IMR-90 (cell line): ENCODE measurements around the gene NUCB1. TPM values are rescaled to one million over a fixed set of nuclear protein-coding genes. Genes with fewer than 3 reads are reported as not detected.

Experiments used
- ATAC-seq: fragments of 200-7000 bp; cut with Tn5 transposase; 2 replicates; pipeline ENCODE4 v1.9.1; 2020; ENCODE audit warnings: low read depth, mild to moderate bottlenecking, moderate library complexity
- BruUV-seq: library from RNA; stranded (reverse); fragments of 400-500 nt; replicated peaks from 2 replicates; lab custom pipeline; 2021; lab: Mats Ljungman, UMichigan
- CTCF ChIA-PET: fragments of 300-600 bp; formaldehyde crosslinking; extraction: SDS; loops from one replicate; lab custom pipeline; 2021; ENCODE audit warnings: antibody characterized with exemption; lab: Yijun Ruan, JAX
- POLR2A ChIA-PET: fragments of 300-600 bp; sonication (Branson Sonifier 250); formaldehyde crosslinking; loops from one replicate; lab custom pipeline; 2022; ENCODE audit warnings: antibody characterized with exemption; ENCODE audit not compliant: unreplicated experiment; lab: Charles Lee
- DNase-seq: peaks from one replicate; pipeline ENCODE4 v3.0.0; 2013
- H2AFZ ChIP-seq: replicated peaks from 2 replicates; pipeline ENCODE3; 2013; ENCODE audit warnings: low read length, mild to moderate bottlenecking; ENCODE audit not compliant: poor library complexity
- H2AK5ac ChIP-seq: 2 replicates; pipeline ENCODE4 v1.6.1; 2013; ENCODE audit warnings: low read depth, low read length, inconsistent platforms
- H2AK9ac ChIP-seq: replicated peaks from 2 replicates; pipeline ENCODE3; 2013; ENCODE audit warnings: mild to moderate bottlenecking, low read depth, low read length, moderate library complexity; ENCODE audit not compliant: poor library complexity
- H2BK120ac ChIP-seq: 2 replicates; pipeline ENCODE4 v1.6.1; 2013; ENCODE audit warnings: low read depth, low read length, inconsistent platforms
- H2BK15ac ChIP-seq: 3 replicates; pipeline ENCODE4 v1.6.1; 2013; ENCODE audit warnings: low read depth, low read length, inconsistent platforms
- H2BK20ac ChIP-seq: 2 replicates; pipeline ENCODE4 v1.6.1; 2013; ENCODE audit warnings: low read depth, mild to moderate bottlenecking, inconsistent platforms, low read length, moderate library complexity
- H2BK5ac ChIP-seq: 2 replicates; pipeline ENCODE4 v1.6.1; 2013; ENCODE audit warnings: mild to moderate bottlenecking, low read depth, low read length, inconsistent platforms; ENCODE audit not compliant: poor library complexity, severe bottlenecking
- H3K14ac ChIP-seq: replicated peaks from 2 replicates; pipeline ENCODE4 v1.6.1; 2013; ENCODE audit warnings: low read depth, low read length, inconsistent platforms
- H3K18ac ChIP-seq: 2 replicates; pipeline ENCODE4 v1.6.1; 2013; ENCODE audit warnings: low read depth, low read length, control low read depth
- H3K23ac ChIP-seq: 2 replicates; pipeline ENCODE4 v1.6.1; 2013; ENCODE audit warnings: low read depth, low read length, inconsistent platforms
- H3K27ac ChIP-seq: 2 replicates; pipeline ENCODE4 v1.5.1; 2013; ENCODE audit warnings: mild to moderate bottlenecking, control low read depth, low read length; ENCODE audit not compliant: insufficient read depth
- H3K27me3 ChIP-seq: 2 replicates; pipeline ENCODE4 v1.6.1; 2013; ENCODE audit warnings: low read length; ENCODE audit not compliant: control insufficient read depth, insufficient read depth
- H3K36me3 ChIP-seq: 2 replicates; pipeline ENCODE4 v1.6.1; 2013; ENCODE audit warnings: low read length, mixed read lengths; ENCODE audit not compliant: control insufficient read depth, insufficient read depth
- H3K4ac ChIP-seq: 2 replicates; pipeline ENCODE4 v1.6.1; 2013; ENCODE audit warnings: low read depth, low read length, inconsistent platforms
- H3K4me1 ChIP-seq: 2 replicates; pipeline ENCODE4 v1.6.1; 2013; ENCODE audit warnings: low read length, mixed read lengths; ENCODE audit not compliant: control insufficient read depth, insufficient read depth
- H3K4me2 ChIP-seq: 2 replicates; pipeline ENCODE4 v1.6.1; 2013; ENCODE audit warnings: low read depth, mild to moderate bottlenecking, control low read depth, low read length, moderate library complexity
- H3K4me3 ChIP-seq: 2 replicates; pipeline ENCODE4 v1.5.1; 2013; ENCODE audit warnings: low read depth, mild to moderate bottlenecking, control low read depth, low read length, moderate library complexity; ENCODE audit not compliant: insufficient read depth
- H3K56ac ChIP-seq: 2 replicates; pipeline ENCODE4 v1.6.1; 2013; ENCODE audit warnings: low read length, inconsistent platforms; ENCODE audit not compliant: insufficient read depth; ENCODE audit errors: extremely low read depth
- H3K79me1 ChIP-seq, 2 experiments: 2 replicates each; pipeline ENCODE4 v1.6.1; 2013; ENCODE audit warnings: low read length in 2 of 2, inconsistent platforms in 1 of 2, low read depth in 1 of 2
- H3K9ac ChIP-seq: 2 replicates; pipeline ENCODE4 v1.6.1; 2013; ENCODE audit warnings: low read depth, low read length, control low read depth
- H3K9me1 ChIP-seq: 2 replicates; pipeline ENCODE4 v1.6.1; 2013; ENCODE audit warnings: low read length, inconsistent platforms; ENCODE audit not compliant: insufficient read depth
- H3K9me3 ChIP-seq: 2 replicates; pipeline ENCODE4 v1.6.1; 2013; ENCODE audit warnings: low read length; ENCODE audit not compliant: control insufficient read depth, insufficient read depth
- H4K20me1 ChIP-seq: 2 replicates; pipeline ENCODE4 v1.6.1; 2013; ENCODE audit warnings: low read length, inconsistent platforms; ENCODE audit not compliant: insufficient read depth
- H4K5ac ChIP-seq: 2 replicates; pipeline ENCODE4 v1.6.1; 2013; ENCODE audit warnings: mild to moderate bottlenecking, low read depth, low read length, control low read depth
- H4K8ac ChIP-seq, 2 experiments: 2 replicates each; pipeline ENCODE4 v1.6.1; 2013; ENCODE audit warnings: low read depth in 2 of 2, low read length in 2 of 2, control low read depth in 1 of 2, inconsistent platforms in 1 of 2
- H4K91ac ChIP-seq: 2 replicates; pipeline ENCODE4 v1.6.1; 2013; ENCODE audit warnings: low read depth, low read length, inconsistent platforms; ENCODE audit not compliant: insufficient read depth
- BHLHE40 ChIP-seq: fragments of 150-350 bp; IDR thresholded peaks from 2 replicates; pipeline ENCODE4 v1.6.1; 2016; ENCODE audit warnings: mild to moderate bottlenecking, low read depth, low read length
- CEBPB ChIP-seq: IDR thresholded peaks from 2 replicates; pipeline ENCODE4 v1.6.1; 2012; ENCODE audit warnings: low read depth, low read length, improper control_type of control experiment
- CHD1 ChIP-seq: IDR thresholded peaks from 2 replicates; pipeline ENCODE4 v1.6.1; 2012; ENCODE audit warnings: low read depth, low read length, improper control_type of control experiment
- CTCF ChIP-seq: conservative IDR thresholded peaks from 2 replicates; pipeline ENCODE4 v1.5.1; 2012; ENCODE audit warnings: mild to moderate bottlenecking, low read depth, low read length, improper control_type of control experiment
- ELK1 ChIP-seq: fragments of 150-350 bp; IDR thresholded peaks from 2 replicates; pipeline ENCODE4 v1.6.1; 2016; ENCODE audit warnings: low read depth, mild to moderate bottlenecking, low read length, moderate library complexity, borderline replicate concordance
- FOS ChIP-seq: fragments of 150-350 bp; IDR thresholded peaks from 2 replicates; pipeline ENCODE4 v1.6.1; 2016; ENCODE audit warnings: low read depth, low read length
- MAFK ChIP-seq: IDR thresholded peaks from 2 replicates; pipeline ENCODE4 v1.6.1; 2012; ENCODE audit warnings: low read depth, low read length, improper control_type of control experiment
- MAZ ChIP-seq: IDR thresholded peaks from 2 replicates; pipeline ENCODE4 v1.6.1; 2012; ENCODE audit warnings: low read depth, mild to moderate bottlenecking, low read length, improper control_type of control experiment, moderate library complexity, borderline replicate concordance
- MXI1 ChIP-seq: IDR thresholded peaks from 2 replicates; pipeline ENCODE4 v1.6.1; 2012; ENCODE audit warnings: low read depth, mild to moderate bottlenecking, low read length, moderate library complexity, borderline replicate concordance
- POLR2A ChIP-seq: IDR thresholded peaks from 2 replicates; pipeline ENCODE4 v1.6.1; 2012; ENCODE audit warnings: mild to moderate bottlenecking, low read depth, low read length
- RAD21 ChIP-seq: IDR thresholded peaks from 2 replicates; pipeline ENCODE4 v1.6.1; 2012; ENCODE audit warnings: low read length, improper control_type of control experiment
- RCOR1 ChIP-seq: IDR thresholded peaks from 2 replicates; pipeline ENCODE4 v1.6.1; 2012; ENCODE audit warnings: mild to moderate bottlenecking, low read length, improper control_type of control experiment; ENCODE audit not compliant: insufficient replicate concordance
- SMC3 ChIP-seq: fragments of 150-350 bp; IDR thresholded peaks from 2 replicates; pipeline ENCODE4 v1.6.1; 2016; ENCODE audit warnings: low read depth, mild to moderate bottlenecking, antibody characterized with exemption, low read length, moderate library complexity
- WGBS, 2 experiments: methylation state at CpG; one replicate each; pipeline versions ENCODE4 v1.1.5 to v1.1.7; 2013; ENCODE audit warnings: missing lambda C conversion rate in 2 of 2; ENCODE audit not compliant: insufficient read length in 1 of 2; ENCODE audit errors: extremely low coverage in 2 of 2; 5-methylcytosine and 5-hydroxymethylcytosine counted together
- dilution Hi-C: fragments of 300-500 bp; cut with HindIII; formaldehyde crosslinking; loops from one replicate; pipeline ENCODE4 v1.14.3; 2018; ENCODE audit warnings: low sequenced_read_pairs; ENCODE audit not compliant: unreplicated experiment
- in situ Hi-C: fragments of 300-500 bp; cut with MboI; formaldehyde crosslinking; loops from 3 replicates; pipeline ENCODE4 v1.14.3; 2019; ENCODE audit warnings: low sequenced_read_pairs, inconsistent platforms, mixed read lengths
- intact Hi-C: fragments of 100-400 bp; cut with micrococcal nuclease; formaldehyde crosslinking; loops from 2 replicates; pipeline ENCODE4 v1.10.0; 2022
- polyA plus RNA-seq, 3 experiments: library from polyadenylated mRNA; depleted of rRNA; stranded (reverse); fragments of >200 nt; gene quantifications; 2 replicates each; pipeline ENCODE4 v1.2.3, GENCODE V29; 2012; ENCODE audit warnings: low replicate concordance in 1 of 3
- total RNA-seq: library from RNA; depleted of rRNA; stranded (reverse); fragments of >200 nt; gene quantifications from 2 replicates; pipeline ENCODE4 v1.2.3, GENCODE V29; 2012

The NUCB1 gene
- total and polyA plus RNA-seq, 2 of the 4 experiments (the other 2 are of a cell fraction), result 37.3 to 253 TPM

DNA sequence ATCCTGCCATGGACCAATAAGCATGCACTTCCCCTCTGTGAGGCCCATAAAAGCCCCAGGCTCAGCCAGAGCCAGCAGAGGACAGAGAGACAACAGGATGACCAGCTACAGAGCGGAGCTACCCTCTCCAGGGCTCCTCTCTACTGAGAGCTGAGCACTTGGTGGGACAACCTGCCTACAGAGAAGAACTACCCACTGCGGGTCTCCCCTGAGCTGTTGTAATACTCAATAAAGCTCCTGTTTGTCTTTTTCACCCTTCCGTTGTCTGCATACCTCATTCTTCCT is 47.1 kb downstream of the NUCB1 start:
- ChIA-PET POLR2A (no interaction called here), CTCF (no interaction called here)
- dilution Hi-C loops (no loop called here), in situ Hi-C loops (no loop called here), intact Hi-C loops (no loop called here)
- Histone ChIP-seq H3K4me1 (no peaks in the 10 kb centered on the region), H3K4ac (no peak overlapping the region), H3K9me3 (peaks cover 5% of the 10 kb centered on the region; the same call in 1 of the 2 replicates), H2BK15ac (no peak overlapping the region), H3K27me3 (no peaks in the 10 kb centered on the region), H3K27ac (no peak overlapping the region), H4K5ac (no peak overlapping the region), H2AK5ac (no peak overlapping the region), H2BK120ac (no peak overlapping the region), H3K4me3 (no peak overlapping the region), H3K4me2 (no peak overlapping the region), H3K9me1 (no peaks in the 10 kb centered on the region), H2AFZ (no peak overlapping the region), H3K36me3 (no peaks in the 10 kb centered on the region), H3K79me1 (no peaks in the 10 kb centered on the region), H3K14ac (no peak overlapping the region), H2AK9ac (no peak overlapping the region), H2BK20ac (no peak overlapping the region), H3K18ac (no peak overlapping the region), H3K23ac (no peak overlapping the region), H2BK5ac (no peak overlapping the region), H4K8ac (no peak overlapping the region), H3K56ac (no peak overlapping the region), H4K91ac (no peak overlapping the region), H4K20me1 (no peaks in the 10 kb centered on the region), H3K9ac (no peak overlapping the region)
- WGBS, 2 experiments, result 80% methylated on average over 1 of the region's 3 CpGs; no CpG with 5 or more reads in 1 of the 2 experiments
- TF ChIP-seq BHLHE40 (no peak), CEBPB (no peak), POLR2A (no peak), MXI1 (no peak), ELK1 (no peak), MAZ (no peak), RAD21 (no peak), CHD1 (no peak), CTCF (no peak), MAFK (no peak), RCOR1 (no peak), FOS (no peak), SMC3 (no peak)
- DNase-seq (no peak), ATAC-seq (no peak)
- BruUV-seq, result no TSS peak
